ACC112 (cell line): ENCODE measurements around the gene MTAP.
A peak's percentile ranks its signal among the peaks of the same experiment; 100 is the strongest.

Source experiments
- H2AFZ ChIP-seq: fragments of 200-600 bp; sonication (generic); one replicate; pipeline ENCODE4 v1.6.0; 2017; ENCODE audit warnings: antibody characterized with exemption, low read length; ENCODE audit not compliant: unreplicated experiment
- H3K27ac ChIP-seq: fragments of 200-600 bp; sonication (generic); 2 replicates; pipeline ENCODE4 v1.5.1; 2014; ENCODE audit warnings: low read depth, mild to moderate bottlenecking, antibody characterized with exemption, low read length, moderate library complexity
- H3K27me3 ChIP-seq: fragments of 200-600 bp; sonication (generic); 2 replicates; pipeline ENCODE4 v1.6.1; 2014; ENCODE audit warnings: mild to moderate bottlenecking, antibody characterized with exemption, low read length, moderate library complexity, mixed read lengths; ENCODE audit not compliant: insufficient read depth
- H3K36me3 ChIP-seq: fragments of 200-600 bp; sonication (generic); 2 replicates; pipeline ENCODE4 v1.6.1; 2016; ENCODE audit warnings: mild to moderate bottlenecking, antibody characterized with exemption, low read length, moderate library complexity, mixed read lengths; ENCODE audit not compliant: insufficient read depth
- H3K4me1 ChIP-seq: fragments of 200-600 bp; sonication (generic); one replicate; pipeline ENCODE4 v1.6.1; 2016; ENCODE audit warnings: low read length, mixed read lengths; ENCODE audit not compliant: insufficient read depth, unreplicated experiment, control insufficient read depth
- H3K4me3 ChIP-seq: fragments of 200-600 bp; sonication (generic); 2 replicates; pipeline ENCODE4 v1.5.1; 2014; ENCODE audit warnings: mild to moderate bottlenecking, low read depth, low read length
- H3K79me2 ChIP-seq: fragments of 200-600 bp; sonication (generic); one replicate; pipeline ENCODE4 v1.6.0; 2016; ENCODE audit warnings: low read length; ENCODE audit not compliant: control insufficient read depth, unreplicated experiment, insufficient read depth

Gene MTAP

GRCh38 chr9:21778304-21778703 is 24.1 kb upstream of the MTAP start:
- H3K36me3 ChIP-seq, result no peaks in the 10 kb centered on the region
- peak overlapping the region; percentile 73 for H3K27ac ChIP-seq
- H2AFZ ChIP-seq, result peak overlapping the region; percentile 18
- no peaks in the 10 kb centered on the region for H3K79me2 ChIP-seq
- H3K27me3 ChIP-seq, result no peaks in the 10 kb centered on the region
- peak overlapping the region; percentile 16; the same call in 1 of the 2 replicates for H3K4me3 ChIP-seq
- peaks cover 33% of the 10 kb centered on the region for H3K4me1 ChIP-seq

- H3K4me1 ChIP-seq, result peaks cover 33% of the 10 kb centered on the region
- no peaks in the 10 kb centered on the region for H3K79me2 ChIP-seq
- peak overlapping the region; percentile 73 for H3K27ac ChIP-seq
- H3K4me3 ChIP-seq, result no peak overlapping the region
- no peak overlapping the region for H2AFZ ChIP-seq
- no peaks in the 10 kb centered on the region for H3K36me3 ChIP-seq
- no peaks in the 10 kb centered on the region for H3K27me3 ChIP-seq
These were observed 23.0 kb upstream of the MTAP start for GRCh38 chr9:21779397-21779796.

- no peak overlapping the region for H3K4me3 ChIP-seq
- peaks cover 33% of the 10 kb centered on the region for H3K4me1 ChIP-seq
- no peak overlapping the region for H3K27ac ChIP-seq
- peak overlapping the region; percentile 54 for H2AFZ ChIP-seq
- H3K27me3 ChIP-seq, result no peaks in the 10 kb centered on the region
- H3K36me3 ChIP-seq, result no peaks in the 10 kb centered on the region
- no peaks in the 10 kb centered on the region for H3K79me2 ChIP-seq
These were observed 20.8 kb upstream of the MTAP start for GRCh38 chr9:21781656-21782055.

- H2AFZ ChIP-seq, result peak overlapping the region; percentile 73
- H3K27ac ChIP-seq, result no peak overlapping the region
- H3K79me2 ChIP-seq, result no peaks in the 10 kb centered on the region
- H3K36me3 ChIP-seq, result no peaks in the 10 kb centered on the region
- no peaks in the 10 kb centered on the region for H3K27me3 ChIP-seq
- peaks cover 31% of the 10 kb centered on the region for H3K4me1 ChIP-seq
- H3K4me3 ChIP-seq, result no peak overlapping the region
These were observed 20.2 kb upstream of the MTAP start for GRCh38 chr9:21782205-21782604.

- no peaks in the 10 kb centered on the region for H3K36me3 ChIP-seq
- no peaks in the 10 kb centered on the region for H3K27me3 ChIP-seq
- no peak overlapping the region for H3K4me3 ChIP-seq
- peak overlapping the region; percentile 95 for H2AFZ ChIP-seq
- H3K79me2 ChIP-seq, result no peaks in the 10 kb centered on the region
- H3K27ac ChIP-seq, result no peak overlapping the region
- H3K4me1 ChIP-seq, result peaks cover 13% of the 10 kb centered on the region
These were observed 13.7 kb upstream of the MTAP start for GRCh38 chr9:21788752-21789151.

GRCh38 chr9:21789541-21790037 is 12.8 kb upstream of the MTAP start:
- Histone ChIP-seq H2AFZ (peak overlapping the region; percentile 54), H3K27me3 (no peaks in the 10 kb centered on the region), H3K4me1 (peaks cover 13% of the 10 kb centered on the region), H3K36me3 (no peaks in the 10 kb centered on the region), H3K79me2 (no peaks in the 10 kb centered on the region), H3K27ac (0 out of 2 replicates have a peak overlapping the region, but pooled peaks have one; percentile 2), H3K4me3 (peak overlapping the region; percentile 75)

GRCh38 chr9:21795483-21795882 is 7.0 kb upstream of the MTAP start:
- Histone ChIP-seq H3K4me3 (no peak overlapping the region), H3K27ac (no peak overlapping the region), H3K79me2 (no peaks in the 10 kb centered on the region), H2AFZ (no peak overlapping the region), H3K27me3 (no peaks in the 10 kb centered on the region), H3K4me1 (peaks cover 7% of the 10 kb centered on the region), H3K36me3 (no peaks in the 10 kb centered on the region)

- 0 out of 2 replicates have a peak overlapping the region, but pooled peaks have one; percentile 9 for H3K4me3 ChIP-seq
- no peaks in the 10 kb centered on the region for H3K27me3 ChIP-seq
- peak overlapping the region; percentile 13 for H2AFZ ChIP-seq
- H3K4me1 ChIP-seq, result peaks cover 16% of the 10 kb centered on the region
- H3K79me2 ChIP-seq, result peaks cover 9% of the 10 kb centered on the region
- no peak overlapping the region for H3K27ac ChIP-seq
- no peaks in the 10 kb centered on the region for H3K36me3 ChIP-seq
These were observed 5.7 kb upstream of the MTAP start for GRCh38 chr9:21796768-21797167.

- Histone ChIP-seq H3K36me3 (no peaks in the 10 kb centered on the region), H3K4me1 (peaks cover 38% of the 10 kb centered on the region), H2AFZ (peak overlapping the region; percentile 96), H3K4me3 (peak overlapping the region; percentile 85), H3K27ac (peak overlapping the region; percentile 78), H3K27me3 (no peaks in the 10 kb centered on the region), H3K79me2 (peaks cover 50% of the 10 kb centered on the region)
These were observed 1.3 kb upstream of the MTAP start for GRCh38 chr9:21800931-21801682.

GRCh38 chr9:21801683-21802417 is 586 bp upstream of the MTAP start:
- H3K4me1 ChIP-seq, result peaks cover 34% of the 10 kb centered on the region
- H3K36me3 ChIP-seq, result no peaks in the 10 kb centered on the region
- no peaks in the 10 kb centered on the region for H3K27me3 ChIP-seq
- H2AFZ ChIP-seq, result peak overlapping the region; percentile 96
- peaks cover 57% of the 10 kb centered on the region for H3K79me2 ChIP-seq
- H3K4me3 ChIP-seq, result peak overlapping the region; percentile 85
- peak overlapping the region; percentile 78 for H3K27ac ChIP-seq
